Thoracic aorta (tissue), 2 donors: ENCODE measurements around the gene KRTAP10-4. TPM values are rescaled to one million over a fixed set of nuclear protein-coding genes. Genes with fewer than 3 reads are reported as not detected.

Experiments
- ATAC-seq: fragments of 150-250 bp; one replicate; pipeline ENCODE4 v1.8.0; 2017; ENCODE audit warnings: low read depth; ENCODE audit not compliant: insufficient number of reproducible peaks, low FRiP score
- DNase-seq: peaks from one replicate; pipeline ENCODE4 v3.0.0-alpha.2; 2020; ENCODE audit warnings: low spot score
- H3K27ac ChIP-seq, 2 donors: fragments of 200-600 bp; sonication (generic); 1 replicate in 1 of 2; 2 replicates in 1 of 2; pipeline ENCODE4 v1.5.1; 2016; ENCODE audit warnings: mild to moderate bottlenecking in 2 of 2, moderate library complexity in 2 of 2
- H3K27me3 ChIP-seq: fragments of 200-600 bp; sonication (generic); replicated peaks from 2 replicates; pipeline ENCODE4 v1.6.0; 2016; ENCODE audit warnings: mild to moderate bottlenecking; ENCODE audit not compliant: insufficient read depth
- H3K36me3 ChIP-seq: fragments of 200-600 bp; sonication (generic); one replicate; pipeline ENCODE4 v1.5.1; 2016
- H3K4me1 ChIP-seq, 2 donors: fragments of 200-600 bp; sonication (generic); 1 replicate in 1 of 2; 2 replicates in 1 of 2; pipeline versions ENCODE4 v1.5.1 to v1.6.0; 2016; ENCODE audit warnings: low read depth in 2 of 2, mild to moderate bottlenecking in 1 of 2; ENCODE audit not compliant: control insufficient read depth in 1 of 2
- H3K4me3 ChIP-seq: fragments of 200-600 bp; sonication (generic); 2 replicates; pipeline ENCODE4 v1.5.1; 2016; ENCODE audit warnings: mild to moderate bottlenecking
- H3K9me3 ChIP-seq: fragments of 200-600 bp; sonication (generic); 2 replicates; pipeline ENCODE4 v1.5.1; 2016
- CTCF ChIP-seq: fragments of 200-600 bp; sonication (generic); IDR thresholded peaks from one replicate; pipeline ENCODE4 v1.5.1; 2019; ENCODE audit warnings: antibody characterized with exemption
- total RNA-seq, 2 donors: library from RNA; depleted of rRNA; stranded (reverse); fragments of >200 nt; gene quantifications; one replicate each; pipeline versions ENCODE4 v1.1.0 to v1.2.3, GENCODE V29; 2016

The KRTAP10-4 gene
- total RNA-seq, 2 donors from 2014 or later, result not detected

DNA sequence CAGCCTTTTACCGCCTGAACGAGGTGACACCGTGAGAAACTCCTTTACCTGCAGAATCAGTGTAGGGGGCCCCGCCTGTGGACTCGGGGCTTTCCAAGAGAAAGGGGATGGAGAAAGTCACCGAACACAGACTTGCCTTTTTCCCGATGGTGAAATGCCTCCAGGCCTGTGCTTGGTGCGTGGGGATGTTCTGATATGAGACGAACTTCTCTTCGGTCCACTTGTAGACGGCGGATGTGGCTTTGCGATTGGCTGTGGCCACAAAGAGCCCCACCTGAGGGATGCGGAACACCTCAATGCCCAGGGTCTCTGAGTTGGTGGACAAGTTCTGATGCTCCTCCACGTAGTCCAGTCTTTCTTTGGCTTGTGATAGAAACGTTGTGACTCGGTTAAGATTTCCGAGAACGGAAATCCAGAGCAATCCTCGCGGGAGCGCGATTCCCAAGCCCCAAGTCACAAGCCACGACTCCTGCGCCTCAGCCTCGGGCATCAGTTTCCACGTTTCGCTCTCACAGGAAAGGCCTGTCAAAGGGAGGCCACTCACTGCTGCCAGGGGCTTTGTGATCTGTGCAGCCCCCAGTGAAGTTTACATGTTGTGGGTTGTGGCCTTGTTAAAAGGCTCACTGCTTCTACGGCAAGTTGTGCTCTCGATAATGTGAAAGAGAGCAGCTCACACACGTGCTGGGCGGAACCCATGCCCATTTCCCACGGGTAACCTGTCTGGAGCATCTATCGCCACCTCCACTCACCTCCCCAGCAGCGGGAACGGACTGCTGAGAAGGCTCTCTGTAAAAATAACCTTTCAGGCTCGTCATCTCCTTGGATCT, 46.2 kb upstream of the KRTAP10-4 start:
- no peak for ATAC-seq
- Histone ChIP-seq H3K4me1 (no peaks in the 10 kb centered on the region), H3K9me3 (no peaks in the 10 kb centered on the region), H3K36me3 (no peaks in the 10 kb centered on the region), H3K27me3 (no peaks in the 10 kb centered on the region), H3K27ac (no peak overlapping the region), H3K4me3 (no peak overlapping the region)
- DNase-seq, result no peak
- no peak for TF ChIP-seq CTCF

GRCh38 chr21:44527983-44528633, 45.4 kb upstream of the KRTAP10-4 start:
- ATAC-seq (no peak), DNase-seq (no peak)
- Histone ChIP-seq H3K4me1 (no peaks in the 10 kb centered on the region), H3K4me3 (no peak overlapping the region), H3K9me3 (no peaks in the 10 kb centered on the region), H3K27me3 (no peaks in the 10 kb centered on the region), H3K36me3 (no peaks in the 10 kb centered on the region), H3K27ac (no peak overlapping the region)
- no peak for TF ChIP-seq CTCF

GRCh38 chr21:44528634-44528995, 44.9 kb upstream of the KRTAP10-4 start:
- Histone ChIP-seq H3K9me3 (no peaks in the 10 kb centered on the region), H3K4me3 (no peak overlapping the region), H3K4me1 (no peaks in the 10 kb centered on the region), H3K27me3 (no peaks in the 10 kb centered on the region), H3K27ac (no peak overlapping the region), H3K36me3 (no peaks in the 10 kb centered on the region)
- ATAC-seq, result no peak
- DNase-seq, result no peak
- no peak for TF ChIP-seq CTCF

DNA sequence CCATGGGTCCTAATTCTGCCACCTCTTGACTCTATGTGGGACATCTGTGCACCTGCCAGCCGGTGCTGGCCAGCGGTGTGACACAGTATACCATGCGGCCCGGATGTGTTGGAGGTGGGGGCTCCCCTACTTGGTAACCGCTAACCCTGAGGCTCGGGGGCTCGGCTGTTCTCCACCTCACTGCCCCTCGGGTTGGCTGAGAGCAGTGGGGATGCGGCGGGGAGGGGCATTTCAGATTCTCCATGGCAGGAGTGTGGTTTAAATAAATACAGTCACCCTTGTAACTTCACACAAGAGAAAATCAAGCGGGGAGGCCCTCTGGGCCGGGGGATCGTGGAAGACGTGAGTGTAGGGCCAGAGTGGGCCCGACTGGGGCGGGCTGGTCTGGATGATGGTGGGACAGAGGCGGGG, 44.5 kb upstream of the KRTAP10-4 start:
- no peak overlapping the region for H3K4me3 ChIP-seq
- no peaks in the 10 kb centered on the region for H3K27me3 ChIP-seq
- no peak for ATAC-seq
- no peaks in the 10 kb centered on the region for H3K4me1 ChIP-seq
- H3K27ac ChIP-seq, result no peak overlapping the region
- H3K36me3 ChIP-seq, result no peaks in the 10 kb centered on the region
- no peaks in the 10 kb centered on the region for H3K9me3 ChIP-seq
- no peak for DNase-seq
- TF ChIP-seq CTCF, result no peak

DNA sequence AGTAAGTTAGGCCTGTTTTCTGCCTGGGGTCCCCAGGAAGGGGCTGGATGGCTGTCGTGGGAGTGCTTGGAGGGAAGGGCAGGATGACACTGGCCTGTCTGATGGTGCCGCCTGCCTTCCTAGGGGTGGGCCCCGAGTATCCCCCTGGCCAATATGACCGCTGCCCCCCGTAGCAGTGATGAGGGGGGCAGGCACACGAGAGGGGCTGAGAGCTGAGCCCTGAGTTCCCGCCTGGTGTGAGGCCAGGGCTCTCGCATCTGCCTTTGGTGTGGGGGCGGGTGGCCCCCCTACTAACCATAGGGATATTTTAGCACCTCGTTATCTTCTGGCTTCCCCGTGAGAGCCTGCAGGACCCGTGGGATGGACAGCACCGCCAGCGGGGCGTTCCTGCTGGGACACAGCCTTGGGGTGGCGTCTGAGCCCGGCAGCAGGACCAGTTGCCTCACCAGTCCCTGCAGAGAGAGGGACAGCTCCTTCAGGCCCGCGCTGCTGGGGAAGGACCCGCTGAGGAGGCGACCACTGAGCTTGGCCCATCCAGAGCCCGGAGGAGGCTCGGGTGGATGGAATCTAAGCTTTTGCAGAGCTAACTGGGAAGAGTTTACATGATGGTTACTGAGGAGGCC, 43.9 kb upstream of the KRTAP10-4 start:
- no peak overlapping the region for H3K27ac ChIP-seq
- ATAC-seq (no peak), DNase-seq (no peak)
- TF ChIP-seq CTCF, result no peak
- no peaks in the 10 kb centered on the region for H3K4me1 ChIP-seq
- H3K9me3 ChIP-seq, result no peaks in the 10 kb centered on the region
- no peaks in the 10 kb centered on the region for H3K27me3 ChIP-seq
- no peak overlapping the region for H3K4me3 ChIP-seq
- no peaks in the 10 kb centered on the region for H3K36me3 ChIP-seq
